Measurements from ENCODE around the gene SNAI3. TPM values are rescaled to one million over a fixed set of nuclear protein-coding genes. Genes with fewer than 3 reads are reported as not detected.

The SNAI3 gene
- total RNA-seq, 2 donors from 2014 or later = 0.25 to 0.40 TPM

DNA sequence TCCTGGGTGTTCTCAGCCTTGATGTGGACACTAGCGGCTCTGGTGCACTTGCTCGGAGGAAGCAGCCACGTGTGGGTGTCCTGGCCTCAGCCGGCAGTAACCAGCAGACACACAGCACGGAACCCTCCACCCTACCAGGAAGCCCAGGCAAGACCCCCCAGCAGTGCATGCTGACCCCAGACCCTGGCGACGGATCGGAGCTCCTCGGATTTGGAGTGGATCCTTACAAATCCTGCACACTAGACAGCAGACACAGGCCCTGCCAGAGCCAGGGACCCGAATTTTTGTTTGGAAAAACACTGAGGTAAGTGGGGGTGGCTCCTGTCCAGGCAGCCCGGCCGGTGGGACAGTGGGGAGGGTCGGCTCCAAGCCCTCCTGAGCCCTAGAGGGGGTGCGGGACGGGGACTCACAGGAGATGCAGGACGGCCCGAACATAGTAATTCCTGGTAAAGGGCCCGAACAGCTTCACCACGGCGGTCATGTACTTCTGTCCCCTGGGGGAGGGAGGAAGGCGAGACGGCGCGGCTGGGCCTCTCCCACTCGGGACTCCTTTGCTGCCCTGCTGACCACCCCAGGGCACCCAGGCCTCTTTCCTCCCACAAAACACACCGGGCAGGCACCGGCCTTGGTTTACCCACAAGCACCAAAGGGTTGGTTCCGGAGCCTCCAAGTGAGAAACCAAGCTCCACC is 39.8 kb downstream of the SNAI3 start:
- Histone ChIP-seq H3K9ac (ENCODE audit: low read depth in 2 of 2, low read length in 2 of 2) (no peak overlapping the region), H3K27ac (no peak overlapping the region), H3K9me3 (no peaks in the 10 kb centered on the region), H3K36me3 (no peaks in the 10 kb centered on the region), H3K27me3 (no peaks in the 10 kb centered on the region), H3K4me3 (no peak overlapping the region), H3K4me1 (peaks cover 5% of the 10 kb centered on the region)
- intact Hi-C loops (cut with DNase I) = no loop called here
- TF ChIP-seq, protein P1, sequence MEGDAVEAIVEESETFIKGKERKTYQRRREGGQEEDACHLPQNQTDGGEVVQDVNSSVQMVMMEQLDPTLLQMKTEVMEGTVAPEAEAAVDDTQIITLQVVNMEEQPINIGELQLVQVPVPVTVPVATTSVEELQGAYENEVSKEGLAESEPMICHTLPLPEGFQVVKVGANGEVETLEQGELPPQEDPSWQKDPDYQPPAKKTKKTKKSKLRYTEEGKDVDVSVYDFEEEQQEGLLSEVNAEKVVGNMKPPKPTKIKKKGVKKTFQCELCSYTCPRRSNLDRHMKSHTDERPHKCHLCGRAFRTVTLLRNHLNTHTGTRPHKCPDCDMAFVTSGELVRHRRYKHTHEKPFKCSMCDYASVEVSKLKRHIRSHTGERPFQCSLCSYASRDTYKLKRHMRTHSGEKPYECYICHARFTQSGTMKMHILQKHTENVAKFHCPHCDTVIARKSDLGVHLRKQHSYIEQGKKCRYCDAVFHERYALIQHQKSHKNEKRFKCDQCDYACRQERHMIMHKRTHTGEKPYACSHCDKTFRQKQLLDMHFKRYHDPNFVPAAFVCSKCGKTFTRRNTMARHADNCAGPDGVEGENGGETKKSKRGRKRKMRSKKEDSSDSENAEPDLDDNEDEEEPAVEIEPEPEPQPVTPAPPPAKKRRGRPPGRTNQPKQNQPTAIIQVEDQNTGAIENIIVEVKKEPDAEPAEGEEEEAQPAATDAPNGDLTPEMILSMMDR (IDR thresholded peaks at IDR 0.05) = no peak
- DNase-seq = no peak

DNA sequence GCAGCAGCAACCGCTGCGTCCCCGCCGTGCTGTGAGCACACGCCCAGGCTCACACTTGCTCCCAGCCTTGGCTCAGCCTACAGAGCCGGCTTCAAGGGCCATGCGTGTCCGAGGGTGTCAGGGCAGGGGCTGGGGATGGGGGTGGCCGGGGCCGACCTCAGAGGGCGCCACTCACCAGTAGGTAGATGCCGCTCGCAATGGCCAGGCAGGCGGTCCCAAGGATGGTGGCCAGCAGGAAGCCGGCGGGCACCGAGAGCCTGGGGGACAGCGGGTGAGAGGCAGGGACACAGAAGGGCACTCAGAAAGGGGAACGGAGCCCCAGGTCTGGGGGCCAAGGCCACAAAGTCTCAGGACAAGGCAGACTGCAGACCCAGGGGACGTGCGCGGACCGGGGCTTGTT is 40.4 kb downstream of the SNAI3 start:
- Histone ChIP-seq H3K4me3 (no peak overlapping the region), H3K36me3 (no peaks in the 10 kb centered on the region), H3K27me3 (peaks cover under 1% of the 10 kb centered on the region), H3K4me1 (no peaks in the 10 kb centered on the region), H3K9ac (ENCODE audit: low read depth in 2 of 2, low read length in 2 of 2) (no peak overlapping the region), H3K9me3 (no peaks in the 10 kb centered on the region), H3K27ac (no peak overlapping the region)
- TF ChIP-seq, protein P1 (IDR thresholded peaks at IDR 0.05) = no peak
- DNase-seq = no peak
- intact Hi-C loops (cut with DNase I) = no loop called here

DNA sequence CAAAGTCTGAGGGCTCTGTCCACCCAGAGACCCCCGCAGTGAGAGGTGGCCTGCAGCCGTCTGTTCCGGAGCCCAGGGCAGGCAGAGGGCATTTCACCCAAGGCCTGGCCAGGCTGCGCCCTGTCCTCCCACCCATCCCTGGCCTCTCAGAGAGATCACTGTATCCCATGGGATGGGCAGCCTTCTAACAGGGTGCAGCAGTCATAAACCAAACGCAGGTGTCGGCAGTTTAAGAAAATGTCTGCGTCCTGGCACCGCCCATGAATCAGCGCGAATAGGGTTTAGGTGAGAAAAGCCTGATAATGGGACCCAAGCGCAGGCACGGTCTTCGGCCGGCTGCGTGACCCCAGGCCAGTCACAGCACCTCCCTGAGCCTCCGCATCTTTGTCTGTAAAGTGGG is 40.9 kb downstream of the SNAI3 start:
- no peaks in the 10 kb centered on the region for H3K4me1 ChIP-seq
- no peak overlapping the region for H3K27ac ChIP-seq
- TF ChIP-seq, protein P1 (IDR thresholded peaks at IDR 0.05) = no peak
- peak; percentile 51 for DNase-seq
- no peak overlapping the region for H3K9ac ChIP-seq (ENCODE audit: low read depth in 2 of 2, low read length in 2 of 2)
- no peaks in the 10 kb centered on the region for H3K9me3 ChIP-seq
- no peaks in the 10 kb centered on the region for H3K36me3 ChIP-seq
- peaks cover 6% of the 10 kb centered on the region for H3K27me3 ChIP-seq
- H3K4me3 ChIP-seq = no peak overlapping the region
- intact Hi-C loops (cut with DNase I) = no loop called here

DNA sequence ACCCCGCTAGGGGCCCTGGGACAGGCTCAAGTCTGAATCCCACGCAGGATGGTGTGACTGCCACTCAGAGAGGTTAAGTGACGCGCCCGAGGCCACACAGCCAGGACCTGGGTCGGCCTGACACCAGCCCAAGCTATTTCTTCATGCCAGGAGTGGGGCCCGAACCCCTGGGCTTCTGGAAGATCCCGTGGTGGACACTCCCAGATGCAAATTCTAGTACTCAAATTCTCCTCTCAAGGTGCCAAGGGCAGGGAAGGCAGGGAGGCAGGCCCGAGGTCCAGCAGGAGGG is 42.7 kb downstream of the SNAI3 start:
- no peak for DNase-seq
- Histone ChIP-seq H3K4me3 (no peak overlapping the region), H3K27ac (no peak overlapping the region), H3K9ac (ENCODE audit: low read depth in 2 of 2, low read length in 2 of 2) (no peak overlapping the region), H3K4me1 (peaks cover 11% of the 10 kb centered on the region), H3K9me3 (no peaks in the 10 kb centered on the region), H3K36me3 (no peaks in the 10 kb centered on the region), H3K27me3 (peaks cover 24% of the 10 kb centered on the region)
- TF ChIP-seq, protein P1 (IDR thresholded peaks at IDR 0.05) = no peak
- intact Hi-C loops (cut with DNase I) = no loop called here

DNA sequence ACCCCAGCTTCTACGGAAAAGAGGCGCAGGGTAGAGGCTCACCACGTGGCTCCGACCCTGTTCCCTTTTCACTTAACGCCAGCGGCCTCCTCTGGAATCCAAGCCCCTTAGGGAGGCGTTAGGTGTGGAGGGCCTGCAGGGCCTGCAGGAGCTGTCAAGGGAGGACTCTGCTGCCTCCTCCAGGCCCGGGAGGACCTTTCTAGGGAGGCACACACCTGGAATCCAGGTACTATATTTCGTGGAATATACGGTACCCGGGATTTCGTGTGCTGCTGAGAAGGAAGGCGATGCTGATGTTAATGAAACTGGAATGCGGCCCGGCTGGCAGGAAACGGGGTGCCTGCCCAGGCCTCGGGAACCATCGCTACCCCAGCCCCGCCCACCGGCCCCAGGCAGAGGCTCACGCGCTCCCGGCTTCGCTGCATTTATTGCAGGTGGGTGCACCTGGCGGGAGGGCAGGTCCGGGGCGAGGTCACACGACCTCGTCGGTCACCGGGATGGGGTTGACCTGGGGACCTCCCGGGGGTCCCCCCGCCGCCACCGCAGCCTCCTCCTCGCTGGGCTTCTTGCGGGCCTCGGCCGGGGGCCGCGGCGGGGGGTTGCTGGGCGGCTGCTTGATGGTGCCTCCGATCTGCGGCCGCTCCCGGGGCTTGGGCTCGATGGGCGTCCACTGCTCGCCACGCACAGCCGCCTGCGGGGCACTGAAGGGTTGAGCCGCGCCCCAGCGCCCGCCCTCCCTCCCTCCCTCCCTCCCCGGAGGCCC is 43.2 kb downstream of the SNAI3 start:
- Histone ChIP-seq H3K9me3 (no peaks in the 10 kb centered on the region), H3K9ac (ENCODE audit: low read depth in 2 of 2, low read length in 2 of 2) (no peak overlapping the region), H3K4me3 (no peak overlapping the region), H3K4me1 (peaks cover 15% of the 10 kb centered on the region), H3K27ac (no peak overlapping the region), H3K27me3 (peaks cover 24% of the 10 kb centered on the region), H3K36me3 (no peaks in the 10 kb centered on the region)
- TF ChIP-seq, protein P1 (IDR thresholded peaks at IDR 0.05) = no peak
- intact Hi-C loops (cut with DNase I) = no loop called here
- no peak for DNase-seq

Measured in colonic mucosa (tissue), 4 donors.